Fibroblast of mammary gland (primary cell): ENCODE results near the gene TRIB2.
"Not testable (repeated sequence)": the region's sequence is repeated elsewhere in the genome, so short reads cannot be mapped to it uniquely, and the experiment has no call there.

Experiments used
- DNase-seq: peaks from one replicate; pipeline ENCODE4 v3.0.0-alpha.2; 2010; ENCODE audit warnings: low read depth
- H3K4me3 ChIP-seq: 2 replicates; pipeline ENCODE4 v1.5.1; 2011; ENCODE audit warnings: low read depth, mild to moderate bottlenecking, low read length, moderate library complexity; ENCODE audit not compliant: control insufficient read depth
- CTCF ChIP-seq: conservative IDR thresholded peaks from 2 replicates; pipeline ENCODE4 v1.5.1; 2011; ENCODE audit warnings: low read depth, low read length, inconsistent platforms; ENCODE audit not compliant: control insufficient read depth, insufficient read depth

TRIB2 gene

GRCh38 chr2:12676771-12677170 is 40.0 kb upstream of the TRIB2 start:
- no peak for DNase-seq
- TF ChIP-seq CTCF, result no peak

DNA sequence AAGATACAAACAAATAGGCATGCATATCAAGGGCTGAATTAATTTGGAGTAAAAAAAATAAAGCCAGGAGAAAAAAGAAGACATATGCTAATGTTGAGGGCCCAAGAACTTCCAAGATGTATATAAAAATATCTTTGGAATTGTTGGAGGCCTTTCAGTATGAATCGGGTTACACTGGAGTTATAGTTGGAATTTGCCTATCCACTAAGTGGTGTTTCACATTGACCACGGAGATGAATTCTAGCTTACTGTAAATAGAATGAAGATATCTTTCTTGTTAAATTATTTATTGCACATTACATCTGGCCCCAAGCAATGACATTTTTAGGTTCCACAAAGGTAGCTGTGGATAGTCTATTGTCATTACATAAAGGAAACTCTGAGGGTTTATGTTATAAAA is 38.5 kb upstream of the TRIB2 start:
- TF ChIP-seq CTCF, result no peak
- no peak overlapping the region for H3K4me3 ChIP-seq
- no peak for DNase-seq

More at GRCh38 chr2:12676771-12677170, 40.0 kb upstream of the TRIB2 start:
- H3K4me3 ChIP-seq, result no peak overlapping the region

GRCh38 chr2:12679550-12680072 is 37.1 kb upstream of the TRIB2 start:
- H3K4me3 ChIP-seq, result no peak overlapping the region
- TF ChIP-seq CTCF, result no peak
- no peak for DNase-seq

- not testable (repeated sequence) for DNase-seq, H3K4me3 ChIP-seq
Measured at GRCh38 chr2:12680115-12680514, 36.6 kb upstream of the TRIB2 start.

GRCh38 chr2:12682017-12682416 is 34.7 kb upstream of the TRIB2 start:
- TF ChIP-seq CTCF, result no peak
- no peak overlapping the region for H3K4me3 ChIP-seq
- DNase-seq, result no peak

DNA sequence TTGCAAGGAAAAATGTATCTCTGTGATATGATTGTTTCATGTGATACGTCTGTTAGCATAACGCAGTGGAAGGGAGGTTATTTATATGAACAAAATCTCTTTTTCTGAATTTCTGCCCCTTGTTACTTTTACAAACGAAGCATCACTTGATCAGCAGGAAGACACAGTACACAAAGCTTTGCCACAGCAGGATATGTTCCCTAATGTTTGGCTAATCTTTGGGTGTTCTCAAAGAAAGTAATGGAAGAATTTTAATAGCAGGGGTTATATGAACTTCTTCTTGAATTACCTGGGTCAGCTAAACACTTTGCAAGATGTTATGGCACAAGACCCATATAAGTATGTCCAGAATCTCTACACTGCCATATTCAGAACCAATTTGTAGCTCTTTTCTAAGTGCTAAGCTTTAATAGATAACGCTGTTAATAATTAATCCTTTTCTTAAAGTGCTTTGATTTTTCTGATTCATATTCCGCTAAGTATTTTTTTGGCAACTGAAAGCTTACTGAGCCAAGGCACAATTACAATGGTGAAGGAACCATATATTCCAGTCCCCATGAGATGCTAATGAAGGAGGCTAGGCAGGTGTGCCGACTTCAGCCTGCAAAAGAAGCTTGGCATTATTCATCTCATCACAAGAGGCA is 33.2 kb upstream of the TRIB2 start:
- TF ChIP-seq CTCF, result no peak
- H3K4me3 ChIP-seq, result no peak overlapping the region
- no peak for DNase-seq

DNA sequence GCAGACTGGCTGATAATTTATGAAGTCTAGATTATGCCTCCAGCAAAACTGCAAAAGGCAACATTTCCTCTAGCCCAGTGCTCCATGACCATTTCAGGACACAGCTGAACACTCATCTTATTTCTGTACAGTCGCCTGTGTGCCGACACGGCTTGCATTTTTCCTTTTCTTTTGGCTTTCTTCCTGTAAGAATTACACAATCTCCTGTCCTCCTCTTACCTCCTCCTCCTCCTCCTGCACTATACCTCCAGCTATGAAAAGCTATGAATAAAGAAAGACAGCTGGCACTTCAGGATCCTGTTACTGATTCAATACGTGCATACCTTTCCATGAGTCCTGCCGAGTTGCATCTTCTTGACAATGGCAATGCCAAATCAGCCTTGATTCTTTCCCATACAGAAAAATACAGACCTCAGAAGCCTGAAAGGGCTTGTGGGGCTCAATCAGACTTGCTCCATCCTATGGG is 32.2 kb upstream of the TRIB2 start:
- TF ChIP-seq CTCF, result no peak
- DNase-seq, result peak; percentile 56
- no peak overlapping the region for H3K4me3 ChIP-seq
